K562 (cell line): ENCODE measurements around the gene TICAM1. TPM values are rescaled to one million over a fixed set of nuclear protein-coding genes. Genes with fewer than 3 reads are reported as not detected.

Experiments used
- CBFB ChIP-seq: sonication (generic); formaldehyde crosslinking; IDR thresholded peaks from 2 replicates; pipeline ENCODE4 v1.4.0; 2020; ENCODE audit warnings: mild to moderate bottlenecking, missing genetic modification reagents
- CREM ChIP-seq: IDR thresholded peaks from 2 replicates; pipeline ENCODE4 v1.6.1; 2014; ENCODE audit warnings: antibody characterized with exemption, low read depth
- CSDE1 ChIP-seq, 2 experiments: fragments of 450-650 bp; IDR thresholded peaks; 2 replicates each; pipeline ENCODE4 v1.6.1; 2016; ENCODE audit warnings: mild to moderate bottlenecking in 1 of 2
- CXXC5 ChIP-seq: fragments of 250-450 bp; sonication (Bioruptor Pico); IDR thresholded peaks from 2 replicates; pipeline ENCODE4 v1.8.0; 2022; ENCODE audit warnings: inconsistent platforms, mild to moderate bottlenecking, moderate library complexity
- HMG20B ChIP-seq: fragments of 250-450 bp; sonication (Bioruptor Pico); IDR thresholded peaks from 2 replicates; pipeline ENCODE4 v1.5.0; 2021; ENCODE audit warnings: mild to moderate bottlenecking
- MAZ ChIP-seq, 2 experiments: fragments of 450-650 bp in 1 of 2; sonication (generic) in 1 of 2; formaldehyde crosslinking; IDR thresholded peaks in 1 of 2; conservative IDR thresholded peaks in 1 of 2; 2 replicates each; pipeline versions ENCODE4 v1.4.0 to v1.5.0; 2020; ENCODE audit warnings: mild to moderate bottlenecking in 1 of 2, missing genetic modification reagents in 1 of 2
- MECOM ChIP-seq: fragments of 250-450 bp; sonication (Bioruptor Pico); IDR thresholded peaks from 2 replicates; pipeline ENCODE4 v1.8.0; 2022; ENCODE audit warnings: inconsistent platforms
- PURB ChIP-seq: sonication (generic); formaldehyde crosslinking; IDR thresholded peaks from 2 replicates; pipeline ENCODE4 v1.9.0; 2021; ENCODE audit warnings: low read depth, mild to moderate bottlenecking, missing genetic modification reagents
- REST ChIP-seq, 2 experiments: fragments of 450-650 bp; formaldehyde crosslinking in 1 of 2; IDR thresholded peaks; 2 replicates each; pipeline versions ENCODE4 v1.4.0 to v1.6.1; 2014 to 2020; ENCODE audit warnings: mild to moderate bottlenecking in 2 of 2, borderline replicate concordance in 1 of 2, low read depth in 1 of 2
- SMAD1 ChIP-seq: fragments of 150-350 bp; IDR thresholded peaks from 2 replicates; pipeline ENCODE4 v1.6.1; 2014; ENCODE audit warnings: low read length, low read depth; ENCODE audit not compliant: partially characterized antibody
- YY1 ChIP-seq, 3 experiments: IDR thresholded peaks; 2 replicates each; pipeline ENCODE4 v1.6.1; 2011; ENCODE audit warnings: low read length in 2 of 3, mild to moderate bottlenecking in 2 of 3, moderate library complexity in 2 of 3, borderline replicate concordance in 1 of 3, control low read depth in 1 of 3, low read depth in 1 of 3; ENCODE audit not compliant: insufficient read depth in 3 of 3, insufficient replicate concordance in 2 of 3, control insufficient read depth in 1 of 3, insufficient read length in 1 of 3; ENCODE audit errors: extremely low read depth in 1 of 3
- ZNF232 ChIP-seq: sonication (generic); formaldehyde crosslinking; IDR thresholded peaks from 2 replicates; pipeline ENCODE4 v1.8.0; 2022; ENCODE audit warnings: mild to moderate bottlenecking, missing genetic modification reagents
- ZNF699 ChIP-seq: fragments of 250-450 bp; sonication (Bioruptor Pico); IDR thresholded peaks from 2 replicates; pipeline ENCODE4 v1.8.0; 2021; ENCODE audit warnings: mild to moderate bottlenecking, moderate library complexity; ENCODE audit not compliant: insufficient replicate concordance
- ZNF740 ChIP-seq, 3 experiments: fragments of 200-800 bp in 1 of 3; sonication (Bioruptor generic) in 1 of 3; sonication (generic) in 1 of 3; formaldehyde crosslinking in 1 of 3; IDR thresholded peaks; 2 replicates each; pipeline versions ENCODE4 v1.6.1 to v1.8.0; 2016 to 2022; ENCODE audit warnings: mild to moderate bottlenecking in 2 of 3, missing compliant biosample characterization in 2 of 3, missing genetic modification characterization in 2 of 3, missing genetic modification reagents in 1 of 3
- polyA plus RNA-seq, 8 experiments: library from polyadenylated mRNA; depleted of rRNA in 4 of 8; stranded (reverse) in 5 of 8; unstranded in 3 of 8; fragments of >200 nt; fragmentation: Nextera tagmentation in 2 of 8; fragmentation: Illumina TruSeq in 1 of 8; extraction: Ambion mirVana in 2 of 8; extraction: Trizol in 1 of 8; gene quantifications; 2 replicates each; pipeline versions ENCODE4 v1.2.1 to v1.2.3, GENCODE V29; 2011 to 2014; ENCODE audit warnings: inconsistent platforms in 1 of 8, missing spikeins in 1 of 8
- total RNA-seq, 7 experiments: library from RNA; depleted of rRNA in 6 of 7; stranded (reverse); fragments of >200 nt in 6 of 7; fragmentation: Illumina TruSeq in 2 of 7; extraction: Trizol in 2 of 7; gene quantifications; 2 replicates each; pipeline versions ENCODE4 v1.2.1 to v1.2.3, GENCODE V29; 2011 to 2021; ENCODE audit warnings: low replicate concordance in 1 of 7
- TF ChIP-seq, protein P1 (sequence below): sonication (generic); formaldehyde crosslinking; IDR thresholded peaks from 2 replicates; pipeline ENCODE4 v1.8.1; 2023; ENCODE audit warnings: mild to moderate bottlenecking, missing genetic modification reagents

The TICAM1 gene
- total and polyA plus RNA-seq, 9 of the 15 experiments (the other 6 are each of a cell fraction or from before 2014, with no cell fraction given), result 0.07 to 11.6 (median 1.5) TPM

DNA sequence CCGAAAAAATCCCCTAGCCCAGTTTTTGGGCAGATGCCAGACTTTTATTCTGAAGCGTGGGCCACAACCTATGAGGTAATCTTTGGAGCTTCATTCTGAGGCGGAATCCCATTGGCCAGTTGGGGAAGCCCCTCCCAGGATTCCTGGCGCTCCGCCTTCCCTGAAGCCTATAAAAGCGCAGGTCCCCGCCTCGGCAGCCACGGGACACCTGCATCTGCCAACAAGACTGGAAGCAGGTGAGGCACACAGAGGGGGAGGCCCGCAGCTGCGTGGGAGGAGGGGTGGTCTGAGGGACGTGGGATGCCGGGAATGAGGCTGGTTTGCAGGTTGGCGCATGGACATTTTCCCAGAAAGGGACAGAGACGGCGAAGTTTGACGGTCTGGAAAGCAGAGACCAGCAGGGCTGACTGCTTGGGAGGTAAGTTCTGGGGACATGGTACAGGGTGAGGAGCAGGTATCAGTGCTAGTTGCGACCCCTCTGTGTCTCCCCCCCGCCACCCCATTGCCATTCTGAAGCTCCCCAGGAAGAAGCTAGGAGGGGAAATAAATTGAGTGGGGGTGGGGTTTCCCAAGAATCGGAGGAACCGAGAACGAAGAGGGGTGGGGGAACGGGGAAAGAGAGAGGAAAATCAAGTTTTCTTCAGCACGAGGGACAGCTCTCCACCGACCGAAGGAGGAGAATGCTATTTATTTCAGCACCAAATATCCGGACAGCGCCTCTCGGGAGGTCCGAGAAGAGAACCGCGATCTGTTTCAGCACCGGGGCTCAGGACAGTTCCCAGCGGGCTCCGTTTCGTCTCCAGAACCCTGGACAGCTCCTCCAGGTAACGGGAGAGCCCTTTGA lies 62.4 kb downstream of the TICAM1 start (continued):
- TF ChIP-seq CBFB (CRISPR knock-in tag), result peak; percentile 94
- peak; percentile 100 for TF ChIP-seq REST (IDR thresholded peaks at IDR 0.05; ENCODE audit: borderline replicate concordance)
- TF ChIP-seq REST (CRISPR knock-in tag; IDR thresholded peaks at IDR 0.05; ENCODE audit: low read depth), result peak; percentile 100
- TF ChIP-seq ZNF740 (CRISPR knock-in tag; IDR thresholded peaks at IDR 0.05), result peak; percentile 84
- no peak for TF ChIP-seq ZNF740 (tag; IDR thresholded peaks at IDR 0.05)
- TF ChIP-seq, protein P1, sequence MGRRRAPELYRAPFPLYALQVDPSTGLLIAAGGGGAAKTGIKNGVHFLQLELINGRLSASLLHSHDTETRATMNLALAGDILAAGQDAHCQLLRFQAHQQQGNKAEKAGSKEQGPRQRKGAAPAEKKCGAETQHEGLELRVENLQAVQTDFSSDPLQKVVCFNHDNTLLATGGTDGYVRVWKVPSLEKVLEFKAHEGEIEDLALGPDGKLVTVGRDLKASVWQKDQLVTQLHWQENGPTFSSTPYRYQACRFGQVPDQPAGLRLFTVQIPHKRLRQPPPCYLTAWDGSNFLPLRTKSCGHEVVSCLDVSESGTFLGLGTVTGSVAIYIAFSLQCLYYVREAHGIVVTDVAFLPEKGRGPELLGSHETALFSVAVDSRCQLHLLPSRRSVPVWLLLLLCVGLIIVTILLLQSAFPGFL (CRISPR knock-in tag), result peak; percentile 100
- TF ChIP-seq HMG20B (CRISPR knock-in tag), result no peak
- peak; percentile 57 to 100; a peak in 2 of 4 replicates for TF ChIP-seq MAZ (CRISPR knock-in tag; conservative IDR thresholded peaks at IDR 0.05 in 1 of 2, IDR thresholded peaks at IDR 0.05 in 1 of 2)
- no peak for TF ChIP-seq SMAD1
- peak; percentile 96 for TF ChIP-seq CXXC5 (CRISPR knock-in tag)
- TF ChIP-seq ZNF699 (CRISPR knock-in tag), result peak; percentile 35
- TF ChIP-seq CREM, result peak; percentile 86
- TF ChIP-seq MECOM (CRISPR knock-in tag), result peak; percentile 94
- TF ChIP-seq PURB (CRISPR knock-in tag), result no peak
- TF ChIP-seq CSDE1 (IDR thresholded peaks at IDR 0.05), result no peak
- peak in 2 of 3 experiments; percentile 25 to 40 for TF ChIP-seq YY1 (IDR thresholded peaks at IDR 0.05; ENCODE audit: borderline replicate concordance in 1 of 3, control insufficient read depth in 1 of 3, extremely low read depth in 1 of 3, insufficient read depth in 3 of 3, insufficient read length in 1 of 3, insufficient replicate concordance in 2 of 3, low read depth in 1 of 3, low read length in 2 of 3)
- peak; percentile 100 for TF ChIP-seq ZNF232 (CRISPR knock-in tag)
